Kidney capillary endothelial cell (primary cell): Measurements from ENCODE around the gene TUBB1.

ENCODE experiments used
- DNase-seq: peaks from one replicate; pipeline ENCODE4 v3.0.0-alpha.2; 2018; ENCODE audit warnings: low spot score

Gene TUBB1

GRCh38 chr20:58990651-58991445, 28.4 kb upstream of the TUBB1 start:
- DNase-seq: no peak

- no peak for DNase-seq
Measured at GRCh38 chr20:58991715-58992114, 27.5 kb upstream of the TUBB1 start.

GRCh38 chr20:58992911-58993310, 26.3 kb upstream of the TUBB1 start:
- no peak for DNase-seq

- no peak for DNase-seq
Measured at GRCh38 chr20:58993332-58994248, 25.6 kb upstream of the TUBB1 start.

- DNase-seq: no peak
Measured at GRCh38 chr20:58994390-58995159, 24.7 kb upstream of the TUBB1 start.

- DNase-seq: no peak
Measured at GRCh38 chr20:58995461-58996225, 23.6 kb upstream of the TUBB1 start.

- DNase-seq: no peak
Measured at GRCh38 chr20:58996226-58996611, 23.0 kb upstream of the TUBB1 start.

GRCh38 chr20:58997141-58997770, 22.0 kb upstream of the TUBB1 start:
- no peak for DNase-seq

GRCh38 chr20:58998656-58999055, 20.6 kb upstream of the TUBB1 start:
- no peak for DNase-seq

- no peak for DNase-seq
Measured at GRCh38 chr20:59000326-59000725, 18.9 kb upstream of the TUBB1 start.

- DNase-seq: no peak
Measured at GRCh38 chr20:59001068-59001448, 18.2 kb upstream of the TUBB1 start.

- no peak for DNase-seq
Measured at GRCh38 chr20:59001449-59002171, 17.6 kb upstream of the TUBB1 start.

- DNase-seq: no peak
Measured at GRCh38 chr20:59002388-59002787, 16.8 kb upstream of the TUBB1 start.

- no peak for DNase-seq
Measured at GRCh38 chr20:59002874-59003399, 16.3 kb upstream of the TUBB1 start.

- DNase-seq: no peak
Measured at GRCh38 chr20:59003836-59004492, 15.3 kb upstream of the TUBB1 start.

GRCh38 chr20:59004493-59004762, 14.8 kb upstream of the TUBB1 start:
- no peak for DNase-seq

- no peak for DNase-seq
Measured at GRCh38 chr20:59004763-59005522, 14.3 kb upstream of the TUBB1 start.

GRCh38 chr20:59005523-59006166, 13.6 kb upstream of the TUBB1 start:
- DNase-seq: no peak
